Ovary (tissue), 3 donors: ENCODE measurements around the gene SLIT3.

ENCODE experiments used
- EP300 ChIP-seq: sonication (generic); formaldehyde crosslinking; IDR thresholded peaks from one replicate; pipeline ENCODE4 v1.6.1; 2017; ENCODE audit warnings: antibody characterized with exemption
- POLR2A ChIP-seq: fragments of 450-650 bp; IDR thresholded peaks from one replicate; pipeline ENCODE4 v1.6.1; 2017; ENCODE audit warnings: antibody characterized with exemption, mild to moderate bottlenecking, moderate library complexity
- TF ChIP-seq, protein P1 (sequence below), 3 donors: fragments of 450-650 bp in 2 of 3; fragments of 200-600 bp in 1 of 3; IDR thresholded peaks; one replicate each; pipeline versions ENCODE4 v1.5.1 to v1.8.0; 2016 to 2022; ENCODE audit warnings: antibody characterized with exemption in 3 of 3, mild to moderate bottlenecking in 1 of 3
- donor health status: DM: no; HTN: no; CAD: no.

DNA sequence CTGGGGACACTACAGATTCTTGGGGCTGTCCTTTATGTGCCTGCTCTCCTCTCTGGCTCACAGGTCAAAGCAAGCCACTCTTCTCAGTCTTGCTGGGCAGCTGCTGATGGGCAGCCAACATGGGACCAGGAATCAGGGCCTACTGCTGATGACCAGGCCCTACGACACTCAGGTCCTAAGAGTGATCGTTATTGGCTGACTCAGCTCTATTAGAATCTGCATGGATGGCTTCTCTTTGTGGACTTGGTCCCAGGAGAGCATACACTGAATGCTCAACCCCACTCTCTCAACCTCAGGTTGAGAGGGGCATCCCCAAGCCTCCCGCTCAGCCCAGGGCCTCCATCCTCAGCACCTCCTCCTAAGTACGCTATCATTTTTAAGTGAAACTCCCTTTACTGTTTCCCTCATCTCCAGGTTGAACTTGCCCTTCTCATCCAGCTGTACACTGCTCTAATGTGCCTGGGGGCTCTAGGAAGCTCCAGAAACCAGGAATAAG, 471.0 kb downstream of the SLIT3 start:
- no peak for TF ChIP-seq EP300
- TF ChIP-seq POLR2A = no peak
- TF ChIP-seq, protein P1, sequence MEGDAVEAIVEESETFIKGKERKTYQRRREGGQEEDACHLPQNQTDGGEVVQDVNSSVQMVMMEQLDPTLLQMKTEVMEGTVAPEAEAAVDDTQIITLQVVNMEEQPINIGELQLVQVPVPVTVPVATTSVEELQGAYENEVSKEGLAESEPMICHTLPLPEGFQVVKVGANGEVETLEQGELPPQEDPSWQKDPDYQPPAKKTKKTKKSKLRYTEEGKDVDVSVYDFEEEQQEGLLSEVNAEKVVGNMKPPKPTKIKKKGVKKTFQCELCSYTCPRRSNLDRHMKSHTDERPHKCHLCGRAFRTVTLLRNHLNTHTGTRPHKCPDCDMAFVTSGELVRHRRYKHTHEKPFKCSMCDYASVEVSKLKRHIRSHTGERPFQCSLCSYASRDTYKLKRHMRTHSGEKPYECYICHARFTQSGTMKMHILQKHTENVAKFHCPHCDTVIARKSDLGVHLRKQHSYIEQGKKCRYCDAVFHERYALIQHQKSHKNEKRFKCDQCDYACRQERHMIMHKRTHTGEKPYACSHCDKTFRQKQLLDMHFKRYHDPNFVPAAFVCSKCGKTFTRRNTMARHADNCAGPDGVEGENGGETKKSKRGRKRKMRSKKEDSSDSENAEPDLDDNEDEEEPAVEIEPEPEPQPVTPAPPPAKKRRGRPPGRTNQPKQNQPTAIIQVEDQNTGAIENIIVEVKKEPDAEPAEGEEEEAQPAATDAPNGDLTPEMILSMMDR (IDR thresholded peaks at IDR 0.05) = no peak
